Heart left ventricle (tissue), 13 donors: ENCODE measurements around the gene HS1BP3.

Source experiments
- POLR2A ChIP-seq, 2 donors: fragments of 450-650 bp; IDR thresholded peaks; one replicate each; pipeline ENCODE4 v1.6.1; 2017; ENCODE audit warnings: antibody characterized with exemption in 2 of 2, mild to moderate bottlenecking in 2 of 2, moderate library complexity in 2 of 2
- TF ChIP-seq, protein P1 (sequence below), 12 donors: fragments of 200-600 bp; sonication (generic) in 4 of 12; IDR thresholded peaks; one replicate each; pipeline versions ENCODE4 v1.5.0 to v1.8.0; 2018 to 2022; ENCODE audit warnings: antibody characterized with exemption in 12 of 12, mild to moderate bottlenecking in 5 of 12
- donor health status: ischemic (EF 13 %, LVEDD 7.1; RV severe dilation, severe dysfunction).
- donor health status: DM: no; HTN: yes; CAD: no.
- donor health status: DM: no; HTN: no; CAD: no.
- donor health status: ischemic (EF 25% LVEDD 6.9; RV normal size, moderate dysfunction).
- donor health status: ischemic (EF 25% LVEDD 5.7; RV mildly dilated, moderate dysfunction).
- donor health status: ischemic (EF 35%, LVEDD 5.7; RV mildly dilated, moderate dysfunction).
- donor health status: nonischemic (EF 11% LVEDD 7.7; RV severe dilation, severe dysfunction).
- donor health status: DM: yes; HTN: yes; CAD: no.
- donor health status: PGD.
- donor health status: ischemic (EF 29% LVEDD 5.4; RV normal size, mild dysfunction).
- donor health status: nonischemic (EF 23%, LVEDD 6.1; RV moderate dilation, normal function).

DNA sequence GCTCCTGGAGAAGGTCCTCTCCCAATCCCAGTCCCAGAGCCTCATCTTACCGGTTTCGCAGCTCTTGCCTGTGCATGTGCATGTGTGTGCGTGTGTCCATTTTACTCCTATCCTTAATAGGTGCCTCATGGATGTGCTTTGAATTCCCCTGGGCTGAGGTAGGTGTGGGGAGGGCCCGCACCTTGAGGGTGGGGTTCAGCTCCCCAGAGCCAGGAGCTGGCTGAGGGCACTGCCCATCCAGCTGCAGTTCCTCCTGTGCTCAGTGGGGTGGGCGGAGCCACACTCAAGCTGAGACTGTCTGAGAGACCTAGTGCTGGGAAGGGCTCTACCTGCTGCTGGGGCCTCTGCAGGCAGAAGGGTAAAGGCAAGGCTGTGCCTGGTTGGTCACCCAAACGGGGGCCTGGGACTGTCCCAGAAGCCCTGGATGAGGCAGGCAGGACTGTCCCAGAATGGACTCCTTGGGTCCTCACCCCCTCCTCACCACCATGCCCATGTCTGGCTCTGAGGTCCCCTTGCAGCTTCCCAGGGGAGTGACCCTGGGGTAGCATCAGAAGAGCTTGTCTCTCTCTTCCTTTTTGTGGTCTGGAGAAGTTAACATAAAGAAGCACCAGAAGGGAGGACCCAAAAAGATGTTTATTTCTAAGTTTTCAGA lies 24.9 kb upstream of the HS1BP3 start:
- no peak for TF ChIP-seq POLR2A (IDR thresholded peaks at IDR 0.05)
- TF ChIP-seq, protein P1, sequence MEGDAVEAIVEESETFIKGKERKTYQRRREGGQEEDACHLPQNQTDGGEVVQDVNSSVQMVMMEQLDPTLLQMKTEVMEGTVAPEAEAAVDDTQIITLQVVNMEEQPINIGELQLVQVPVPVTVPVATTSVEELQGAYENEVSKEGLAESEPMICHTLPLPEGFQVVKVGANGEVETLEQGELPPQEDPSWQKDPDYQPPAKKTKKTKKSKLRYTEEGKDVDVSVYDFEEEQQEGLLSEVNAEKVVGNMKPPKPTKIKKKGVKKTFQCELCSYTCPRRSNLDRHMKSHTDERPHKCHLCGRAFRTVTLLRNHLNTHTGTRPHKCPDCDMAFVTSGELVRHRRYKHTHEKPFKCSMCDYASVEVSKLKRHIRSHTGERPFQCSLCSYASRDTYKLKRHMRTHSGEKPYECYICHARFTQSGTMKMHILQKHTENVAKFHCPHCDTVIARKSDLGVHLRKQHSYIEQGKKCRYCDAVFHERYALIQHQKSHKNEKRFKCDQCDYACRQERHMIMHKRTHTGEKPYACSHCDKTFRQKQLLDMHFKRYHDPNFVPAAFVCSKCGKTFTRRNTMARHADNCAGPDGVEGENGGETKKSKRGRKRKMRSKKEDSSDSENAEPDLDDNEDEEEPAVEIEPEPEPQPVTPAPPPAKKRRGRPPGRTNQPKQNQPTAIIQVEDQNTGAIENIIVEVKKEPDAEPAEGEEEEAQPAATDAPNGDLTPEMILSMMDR (IDR thresholded peaks at IDR 0.05): no peak
